Activated naive CD4-positive, alpha-beta T cell treated with anti-CD3 and anti-CD28 coated beads, Interleukin-2, amount 50 U/mL, for 16 hours (primary cell): ENCODE data around the gene PTPN18.
A peak's percentile ranks its signal among the peaks of the same experiment; 100 is the strongest.

ENCODE experiments used
- DNase-seq: peaks from one replicate; pipeline ENCODE4 v3.0.0-alpha.2; 2020

The PTPN18 gene

GRCh38 chr2:130368786-130369185 is 12.9 kb downstream of the PTPN18 start:
- DNase-seq = no peak

GRCh38 chr2:130369311-130369964 is 13.6 kb downstream of the PTPN18 start:
- no peak for DNase-seq

- DNase-seq = no peak
Observed at GRCh38 chr2:130369965-130370341, 14.1 kb downstream of the PTPN18 start.

GRCh38 chr2:130370490-130370889 is 14.6 kb downstream of the PTPN18 start:
- DNase-seq = no peak

GRCh38 chr2:130371723-130372054 is 15.8 kb downstream of the PTPN18 start:
- DNase-seq = no peak

GRCh38 chr2:130372055-130372832 is 16.4 kb downstream of the PTPN18 start:
- peak; percentile 65 for DNase-seq

GRCh38 chr2:130372833-130373807 is 17.3 kb downstream of the PTPN18 start:
- no peak for DNase-seq

GRCh38 chr2:130373808-130374365 is 18.0 kb downstream of the PTPN18 start:
- DNase-seq = no peak

- no peak for DNase-seq
Observed at GRCh38 chr2:130374587-130375290, 18.9 kb downstream of the PTPN18 start.

GRCh38 chr2:130375291-130376266 is 19.7 kb downstream of the PTPN18 start:
- DNase-seq = no peak

GRCh38 chr2:130376433-130377293 is 20.8 kb downstream of the PTPN18 start:
- no peak for DNase-seq

- no peak for DNase-seq
Observed at GRCh38 chr2:130377491-130377890, 21.6 kb downstream of the PTPN18 start.

- DNase-seq = no peak
Observed at GRCh38 chr2:130378206-130378897, 22.5 kb downstream of the PTPN18 start.

GRCh38 chr2:130378898-130379214 is 23.0 kb downstream of the PTPN18 start:
- no peak for DNase-seq

GRCh38 chr2:130380096-130380934 is 24.5 kb downstream of the PTPN18 start:
- no peak for DNase-seq

GRCh38 chr2:130381145-130381544 is 25.3 kb downstream of the PTPN18 start:
- DNase-seq = no peak

GRCh38 chr2:130381619-130382018 is 25.8 kb downstream of the PTPN18 start:
- no peak for DNase-seq

- DNase-seq = no peak
Observed at GRCh38 chr2:130382313-130382917, 26.6 kb downstream of the PTPN18 start.
